HCT116 (cell line): ENCODE measurements around the gene AADACL4. TPM values are rescaled to one million over a fixed set of nuclear protein-coding genes. Genes with fewer than 3 reads are reported as not detected.

ENCODE experiments used
- ATAC-seq: fragments of 200-7000 bp; cut with Tn5 transposase; 2 replicates; pipeline ENCODE4 v1.9.1; 2020; ENCODE audit warnings: mild to moderate bottlenecking, moderate library complexity
- BruUV-seq: library from RNA; stranded (reverse); fragments of 400-500 nt; replicated peaks from 2 replicates; lab custom pipeline; 2021; lab: Mats Ljungman, UMichigan
- CTCF ChIA-PET: fragments of 300-600 bp; sonication (Branson Sonifier 250); formaldehyde crosslinking; loops from one replicate; lab custom pipeline; 2021; ENCODE audit warnings: antibody characterized with exemption; lab: Charles Lee
- POLR2A ChIA-PET: fragments of 300-600, 350-600 bp; sonication (Branson Sonifier 250); formaldehyde crosslinking; loops from one replicate; lab custom pipeline; 2021; ENCODE audit warnings: antibody characterized with exemption; lab: Charles Lee
- RAD21 ChIA-PET, 2 experiments: fragments of 300-600 bp; sonication (Branson Sonifier 250); formaldehyde crosslinking; loops; one replicate each; lab custom pipeline; 2023; ENCODE audit warnings: low total read pairs in 2 of 2; ENCODE audit not compliant: uncharacterized antibody in 2 of 2, unreplicated experiment in 2 of 2, low non-redundant PET in 1 of 2; lab: Charles Lee
- DNase-seq: peaks from one replicate; pipeline ENCODE4 v3.0.0-alpha.2; 2010; ENCODE audit warnings: low read depth, low spot score
- H2AFZ ChIP-seq: fragments of 200-600 bp; shearing (Covaris generic), sonication (generic); 2 replicates; pipeline ENCODE4 v1.6.1; 2017; ENCODE audit warnings: low read depth, mixed run types, mixed read lengths, antibody characterized with exemption, low read length; ENCODE audit not compliant: poor library complexity, severe bottlenecking
- H3K27ac ChIP-seq: 2 replicates; pipeline ENCODE4 v1.5.1; 2012; ENCODE audit warnings: low read depth, low read length
- H3K27me3 ChIP-seq: fragments of 200-600 bp; sonication (generic); 2 replicates; pipeline ENCODE4 v1.6.1; 2016; ENCODE audit warnings: mixed run types, low read length, mixed read lengths; ENCODE audit not compliant: insufficient read depth
- H3K36me3 ChIP-seq, 2 experiments: fragments of 200-500 bp in 1 of 2; fragments of 200-600 bp in 1 of 2; sonication (Bioruptor generic) in 1 of 2; sonication (generic) in 1 of 2; 2 replicates each; pipeline versions ENCODE4 v1.5.1 to v1.6.1; 2014 to 2016; ENCODE audit warnings: low read length in 2 of 2, inconsistent platforms in 1 of 2, mixed read lengths in 1 of 2, mixed run types in 1 of 2; ENCODE audit not compliant: insufficient read depth in 2 of 2, control insufficient read depth in 1 of 2
- H3K4me1 ChIP-seq, 2 experiments: fragments of 200-600 bp in 1 of 2; sonication (generic) in 1 of 2; 2 replicates each; pipeline versions ENCODE4 v1.5.1 to v1.6.1; 2012 to 2017; ENCODE audit warnings: low read length in 2 of 2, inconsistent platforms in 1 of 2, mild to moderate bottlenecking in 1 of 2, mixed read lengths in 1 of 2, mixed run types in 1 of 2, moderate library complexity in 1 of 2; ENCODE audit not compliant: insufficient read depth in 2 of 2, control insufficient read depth in 1 of 2
- H3K4me2 ChIP-seq: fragments of 200-600 bp; sonication (generic); 2 replicates; pipeline ENCODE4 v1.6.1; 2017; ENCODE audit warnings: mixed run types, low read length, mixed read lengths
- H3K4me3 ChIP-seq, 2 experiments: fragments of 200-600 bp in 1 of 2; sonication (generic) in 1 of 2; replicated peaks in 1 of 2; 2 replicates each; pipeline ENCODE4 v1.5.1; 2011 to 2016; ENCODE audit warnings: low read length in 2 of 2, control low read depth in 1 of 2, low read depth in 1 of 2, mild to moderate bottlenecking in 1 of 2, mixed read lengths in 1 of 2, mixed run types in 1 of 2
- H3K79me2 ChIP-seq: fragments of 200-600 bp; sonication (generic); 2 replicates; pipeline ENCODE4 v1.6.1; 2017; ENCODE audit warnings: mild to moderate bottlenecking, mixed run types, low read length, moderate library complexity, mixed read lengths; ENCODE audit not compliant: insufficient read depth
- H3K9ac ChIP-seq: fragments of 200-600 bp; sonication (generic); 2 replicates; pipeline ENCODE4 v1.6.1; 2016; ENCODE audit warnings: low read length, mixed read lengths
- H3K9me2 ChIP-seq: fragments of 200-600 bp; sonication (generic), shearing (Covaris generic); 2 replicates; pipeline ENCODE4 v1.6.1; 2017; ENCODE audit warnings: mixed run types, mild to moderate bottlenecking, moderate library complexity; ENCODE audit not compliant: insufficient read depth
- H3K9me3 ChIP-seq, 2 experiments: fragments of 200-500 bp in 1 of 2; fragments of 200-600 bp in 1 of 2; sonication (Bioruptor generic) in 1 of 2; sonication (generic) in 1 of 2; 2 replicates each; pipeline ENCODE4 v1.6.1; 2014 to 2017; ENCODE audit warnings: low read length in 2 of 2, mixed read lengths in 2 of 2, inconsistent platforms in 1 of 2, low read depth in 1 of 2, mild to moderate bottlenecking in 1 of 2, mixed run types in 1 of 2, moderate library complexity in 1 of 2; ENCODE audit not compliant: control insufficient read depth in 1 of 2, insufficient read depth in 1 of 2
- H4K20me1 ChIP-seq: fragments of 200-600 bp; sonication (generic), shearing (Covaris generic); 2 replicates; pipeline ENCODE4 v1.6.1; 2017; ENCODE audit warnings: mixed run types, mild to moderate bottlenecking, moderate library complexity; ENCODE audit not compliant: insufficient read depth
- CBX3 ChIP-seq: IDR thresholded peaks from 2 replicates; pipeline ENCODE4 v1.6.1; 2012; ENCODE audit warnings: low read depth
- CEBPB ChIP-seq: IDR thresholded peaks from 2 replicates; pipeline ENCODE4 v1.6.1; 2012; ENCODE audit warnings: low read depth
- ELF1 ChIP-seq: IDR thresholded peaks from 2 replicates; pipeline ENCODE4 v1.6.1; 2012; ENCODE audit warnings: low read depth, borderline replicate concordance
- EZH2 ChIP-seq: fragments of 200-600 bp; sonication (generic); IDR thresholded peaks from 2 replicates; pipeline ENCODE4 v1.6.1; 2017; ENCODE audit warnings: antibody characterized with exemption, mixed run types
- FOSL1 ChIP-seq: IDR thresholded peaks from 2 replicates; pipeline ENCODE4 v1.6.1; 2012; ENCODE audit warnings: low read depth
- POLR2A ChIP-seq: IDR thresholded peaks from 2 replicates; pipeline ENCODE4 v1.7.0; 2011; ENCODE audit warnings: borderline replicate concordance; ENCODE audit not compliant: insufficient read depth, insufficient read length; ENCODE audit errors: extremely low read depth
- SIN3A ChIP-seq: IDR thresholded peaks from 2 replicates; pipeline ENCODE4 v1.6.1; 2012; ENCODE audit warnings: low read depth
- YY1 ChIP-seq: IDR thresholded peaks from 2 replicates; pipeline ENCODE4 v1.6.1; 2011; ENCODE audit warnings: low read length, low read depth, moderate library complexity, mild to moderate bottlenecking; ENCODE audit not compliant: insufficient replicate concordance; ENCODE audit errors: extremely low read depth
- ZNF274 ChIP-seq: fragments of 200-500 bp; sonication (Bioruptor generic); IDR thresholded peaks from 2 replicates; pipeline ENCODE4 v1.6.1; 2014; ENCODE audit warnings: mild to moderate bottlenecking, low read depth, low read length, inconsistent platforms
- intact Hi-C: fragments of 100-400 bp; cut with micrococcal nuclease; formaldehyde crosslinking; loops from 2 replicates; pipeline ENCODE4 v1.10.0; 2022
- total RNA-seq: library from RNA; stranded (reverse); gene quantifications from one replicate; pipeline ENCODE4 v1.2.1, GENCODE V29; 2021; ENCODE audit not compliant: unreplicated experiment
- TF ChIP-seq, protein P1 (sequence below), 3 experiments: fragments of 200-600 bp in 1 of 3; sonication (generic) in 1 of 3; IDR thresholded peaks in 2 of 3; conservative IDR thresholded peaks in 1 of 3; 2 replicates each; pipeline ENCODE4 v1.5.1; 2012 to 2017; ENCODE audit warnings: low read depth in 2 of 3, low read length in 2 of 3, antibody characterized with exemption in 1 of 3, borderline replicate concordance in 1 of 3, control low read depth in 1 of 3, mild to moderate bottlenecking in 1 of 3, mixed read lengths in 1 of 3, mixed run types in 1 of 3, moderate library complexity in 1 of 3; ENCODE audit not compliant: insufficient read depth in 1 of 3
- TF ChIP-seq, protein P2 (sequence below): IDR thresholded peaks from 2 replicates; pipeline ENCODE4 v1.6.1; 2011; ENCODE audit warnings: mild to moderate bottlenecking, low read length, moderate library complexity; ENCODE audit not compliant: insufficient replicate concordance; ENCODE audit errors: extremely low read depth

AADACL4 gene
- total RNA-seq, 1 experiment from 2014 or later, result not detected

DNA sequence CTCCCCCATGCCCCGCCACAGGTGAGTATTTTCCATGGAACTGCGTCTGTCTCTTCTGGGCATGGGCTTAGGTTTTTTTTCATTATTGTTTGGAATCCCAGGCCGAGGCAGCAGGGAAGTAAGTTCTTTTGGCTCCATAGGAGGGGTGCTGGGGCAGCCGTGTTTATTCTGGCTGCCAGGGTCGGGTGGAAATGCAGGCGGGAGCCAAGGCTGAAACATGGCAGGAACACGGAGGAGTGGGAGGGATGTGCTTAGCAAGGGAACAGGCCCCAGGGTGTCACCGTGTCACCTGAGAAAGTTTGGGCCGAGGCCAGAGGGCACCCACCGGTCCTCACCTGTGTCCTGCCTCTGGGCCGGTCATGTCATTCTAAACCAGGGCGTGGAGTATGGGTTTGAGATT is 21.4 kb upstream of the AADACL4 start:
- Histone ChIP-seq H3K4me1 (peaks cover 18 to 32% of the 10 kb centered on the region in 2 experiments), H2AFZ (no peak overlapping the region), H4K20me1 (no peaks in the 10 kb centered on the region), H3K36me3 (no peaks in the 10 kb centered on the region), H3K9me2 (no peaks in the 10 kb centered on the region), H3K9ac (no peak overlapping the region), H3K27ac (no peak overlapping the region), H3K4me2 (no peak overlapping the region), H3K27me3 (no peaks in the 10 kb centered on the region), H3K9me3 (no peaks in the 10 kb centered on the region), H3K4me3 (no peak overlapping the region), H3K79me2 (no peaks in the 10 kb centered on the region)
- no peak for ATAC-seq
- TF ChIP-seq CBX3, result no peak
- TF ChIP-seq, protein P1, sequence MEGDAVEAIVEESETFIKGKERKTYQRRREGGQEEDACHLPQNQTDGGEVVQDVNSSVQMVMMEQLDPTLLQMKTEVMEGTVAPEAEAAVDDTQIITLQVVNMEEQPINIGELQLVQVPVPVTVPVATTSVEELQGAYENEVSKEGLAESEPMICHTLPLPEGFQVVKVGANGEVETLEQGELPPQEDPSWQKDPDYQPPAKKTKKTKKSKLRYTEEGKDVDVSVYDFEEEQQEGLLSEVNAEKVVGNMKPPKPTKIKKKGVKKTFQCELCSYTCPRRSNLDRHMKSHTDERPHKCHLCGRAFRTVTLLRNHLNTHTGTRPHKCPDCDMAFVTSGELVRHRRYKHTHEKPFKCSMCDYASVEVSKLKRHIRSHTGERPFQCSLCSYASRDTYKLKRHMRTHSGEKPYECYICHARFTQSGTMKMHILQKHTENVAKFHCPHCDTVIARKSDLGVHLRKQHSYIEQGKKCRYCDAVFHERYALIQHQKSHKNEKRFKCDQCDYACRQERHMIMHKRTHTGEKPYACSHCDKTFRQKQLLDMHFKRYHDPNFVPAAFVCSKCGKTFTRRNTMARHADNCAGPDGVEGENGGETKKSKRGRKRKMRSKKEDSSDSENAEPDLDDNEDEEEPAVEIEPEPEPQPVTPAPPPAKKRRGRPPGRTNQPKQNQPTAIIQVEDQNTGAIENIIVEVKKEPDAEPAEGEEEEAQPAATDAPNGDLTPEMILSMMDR (IDR thresholded peaks at IDR 0.05 in 2 of 3, conservative IDR thresholded peaks at IDR 0.05 in 1 of 3; ENCODE audit: borderline replicate concordance in 1 of 3, insufficient read depth in 1 of 3, low read depth in 2 of 3, low read length in 2 of 3), result no peak
- no peak for TF ChIP-seq ZNF274
- TF ChIP-seq EZH2, result no peak
- no peak for TF ChIP-seq ELF1
- no peak for TF ChIP-seq YY1
- no peak for TF ChIP-seq POLR2A
- TF ChIP-seq CEBPB, result no peak
- TF ChIP-seq, protein P2, sequence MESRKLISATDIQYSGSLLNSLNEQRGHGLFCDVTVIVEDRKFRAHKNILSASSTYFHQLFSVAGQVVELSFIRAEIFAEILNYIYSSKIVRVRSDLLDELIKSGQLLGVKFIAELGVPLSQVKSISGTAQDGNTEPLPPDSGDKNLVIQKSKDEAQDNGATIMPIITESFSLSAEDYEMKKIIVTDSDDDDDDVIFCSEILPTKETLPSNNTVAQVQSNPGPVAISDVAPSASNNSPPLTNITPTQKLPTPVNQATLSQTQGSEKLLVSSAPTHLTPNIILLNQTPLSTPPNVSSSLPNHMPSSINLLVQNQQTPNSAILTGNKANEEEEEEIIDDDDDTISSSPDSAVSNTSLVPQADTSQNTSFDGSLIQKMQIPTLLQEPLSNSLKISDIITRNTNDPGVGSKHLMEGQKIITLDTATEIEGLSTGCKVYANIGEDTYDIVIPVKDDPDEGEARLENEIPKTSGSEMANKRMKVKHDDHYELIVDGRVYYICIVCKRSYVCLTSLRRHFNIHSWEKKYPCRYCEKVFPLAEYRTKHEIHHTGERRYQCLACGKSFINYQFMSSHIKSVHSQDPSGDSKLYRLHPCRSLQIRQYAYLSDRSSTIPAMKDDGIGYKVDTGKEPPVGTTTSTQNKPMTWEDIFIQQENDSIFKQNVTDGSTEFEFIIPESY, result no peak
- TF ChIP-seq SIN3A, result no peak
- TF ChIP-seq FOSL1, result no peak
- RAD21 ChIA-PET, result no interaction called here
- POLR2A ChIA-PET, result no interaction called here
- no TSS peak for BruUV-seq
- CTCF ChIA-PET, result interaction anchor here (5.2 kb wide), 1 partner anchor 309 kb away, joined by 42 read pairs; no protein-coding TSS in a partner anchor
- DNase-seq, result no peak
- intact Hi-C loops, result no loop called here
